AG04449 (cell line): ENCODE data around the gene PFN3.
A peak's percentile ranks its signal among the peaks of the same experiment; 100 is the strongest.

ENCODE experiments used
- CTCF ChIA-PET: fragments of 350-600 bp; formaldehyde crosslinking; extraction: SDS; loops from one replicate; lab custom pipeline; 2021; ENCODE audit warnings: antibody characterized with exemption; lab: Yijun Ruan, JAX
- POLR2A ChIA-PET: fragments of 400-600, 350-600 bp; formaldehyde crosslinking; extraction: SDS; loops from one replicate; lab custom pipeline; 2020; ENCODE audit warnings: antibody characterized with exemption, inconsistent platforms; lab: Yijun Ruan, JAX
- DNase-seq: peaks from one replicate; pipeline ENCODE4 v3.0.0-alpha.2; 2010; ENCODE audit warnings: low read depth, low spot score
- H3K4me3 ChIP-seq: 2 replicates; pipeline ENCODE4 v1.5.1; 2011; ENCODE audit warnings: low read depth, mild to moderate bottlenecking, control low read depth, low read length
- TF ChIP-seq, protein P1 (sequence below): IDR thresholded peaks from one replicate; pipeline ENCODE4 v1.5.1; 2011; ENCODE audit warnings: mild to moderate bottlenecking, moderate library complexity, low read length, control low read depth, inconsistent platforms; ENCODE audit not compliant: insufficient read depth; ENCODE audit errors: missing control alignments

The PFN3 gene

DNA sequence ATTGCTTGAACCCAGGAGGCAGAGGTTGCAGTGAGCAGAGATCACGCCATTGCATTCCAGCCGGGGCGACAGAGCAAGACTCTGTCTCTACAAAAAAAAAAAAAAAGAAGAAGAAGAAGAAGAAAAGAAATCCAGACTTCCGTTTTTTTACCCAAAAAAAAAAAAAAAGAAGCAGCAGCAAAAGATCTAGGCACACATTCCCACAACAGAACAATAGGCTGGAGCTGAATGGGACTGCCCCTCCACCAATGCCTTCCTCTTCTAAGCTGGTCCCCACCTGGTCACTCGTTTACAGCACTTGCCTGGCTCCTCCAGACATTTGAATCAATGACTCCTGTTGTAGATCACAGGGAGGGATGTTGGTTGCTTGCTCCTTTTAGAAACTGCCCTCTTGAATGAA lies 47.4 kb downstream of the PFN3 start:
- DNase-seq, result no peak
- no peak overlapping the region for H3K4me3 ChIP-seq
- TF ChIP-seq, protein P1, sequence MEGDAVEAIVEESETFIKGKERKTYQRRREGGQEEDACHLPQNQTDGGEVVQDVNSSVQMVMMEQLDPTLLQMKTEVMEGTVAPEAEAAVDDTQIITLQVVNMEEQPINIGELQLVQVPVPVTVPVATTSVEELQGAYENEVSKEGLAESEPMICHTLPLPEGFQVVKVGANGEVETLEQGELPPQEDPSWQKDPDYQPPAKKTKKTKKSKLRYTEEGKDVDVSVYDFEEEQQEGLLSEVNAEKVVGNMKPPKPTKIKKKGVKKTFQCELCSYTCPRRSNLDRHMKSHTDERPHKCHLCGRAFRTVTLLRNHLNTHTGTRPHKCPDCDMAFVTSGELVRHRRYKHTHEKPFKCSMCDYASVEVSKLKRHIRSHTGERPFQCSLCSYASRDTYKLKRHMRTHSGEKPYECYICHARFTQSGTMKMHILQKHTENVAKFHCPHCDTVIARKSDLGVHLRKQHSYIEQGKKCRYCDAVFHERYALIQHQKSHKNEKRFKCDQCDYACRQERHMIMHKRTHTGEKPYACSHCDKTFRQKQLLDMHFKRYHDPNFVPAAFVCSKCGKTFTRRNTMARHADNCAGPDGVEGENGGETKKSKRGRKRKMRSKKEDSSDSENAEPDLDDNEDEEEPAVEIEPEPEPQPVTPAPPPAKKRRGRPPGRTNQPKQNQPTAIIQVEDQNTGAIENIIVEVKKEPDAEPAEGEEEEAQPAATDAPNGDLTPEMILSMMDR, result no peak
- POLR2A ChIA-PET, result no interaction called here
- CTCF ChIA-PET, result interaction anchor here (0.5 to 6.9 kb wide), 5 partner anchors 13 to 239 kb away, joined by 3 to 58 read pairs (median 7); no protein-coding TSS in a partner anchor

DNA sequence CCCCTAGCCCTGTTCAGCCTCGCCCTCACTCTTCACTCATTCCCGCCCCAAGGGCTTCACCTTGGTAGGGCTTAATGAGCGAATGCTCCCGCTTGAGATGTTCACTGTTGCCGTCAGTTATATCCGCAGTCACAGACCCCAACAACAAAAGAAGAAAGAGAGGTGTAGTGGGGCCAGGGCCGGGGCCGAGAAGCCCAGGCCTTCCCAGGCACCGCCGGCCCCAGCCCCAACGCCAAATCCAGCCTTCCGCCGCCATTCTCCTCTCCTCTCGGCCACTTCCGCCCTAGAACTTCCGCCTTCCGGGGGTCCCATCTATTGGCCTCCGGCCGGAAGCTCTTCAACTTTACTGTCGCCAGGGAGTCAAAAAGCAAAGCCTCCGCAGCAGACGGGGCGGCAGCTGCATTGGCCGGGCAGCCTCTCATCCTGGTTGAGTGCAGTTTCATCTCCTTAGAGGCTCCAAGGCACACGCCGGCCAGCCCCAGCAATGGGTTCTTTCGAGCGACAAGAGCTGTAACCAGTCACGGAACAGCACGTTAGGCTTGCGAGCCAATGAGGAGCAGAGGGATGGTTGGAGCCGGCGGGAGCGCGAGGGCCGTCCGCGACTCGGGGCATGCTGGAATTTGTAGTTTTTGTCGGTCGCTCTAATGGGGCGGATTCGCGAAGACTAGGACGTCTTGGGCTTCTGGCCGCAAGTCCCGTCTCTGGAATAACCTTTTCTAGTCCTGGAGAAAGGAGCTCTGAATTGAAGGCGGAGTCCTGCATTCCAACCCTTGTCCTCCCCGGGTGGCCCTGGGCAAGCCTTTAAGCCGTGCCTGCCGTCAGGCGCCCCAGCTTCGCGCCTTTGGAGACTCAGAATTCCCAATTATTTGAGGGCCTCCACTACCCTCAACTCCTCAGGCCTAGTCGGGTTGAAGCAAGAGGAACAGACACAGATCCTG lies 48.8 kb downstream of the PFN3 start, which contains the start of gene LMAN2:
Gene LMAN2, minus strand, starts transcription at position 277 of the 938 bp plus-strand sequence. Its CDS starts 21 bp downstream, at position 256.
- TF ChIP-seq, protein P1, result no peak
- CTCF ChIA-PET, result interaction anchor here (0.6 to 6.9 kb wide), 17 partner anchors 10 to 237 kb away, joined by 3 to 58 read pairs (median 6); no protein-coding TSS in a partner anchor
- peak within 1 kb of the TSS; percentile 97 for H3K4me3 ChIP-seq
- POLR2A ChIA-PET, result interaction anchor here (0.8 to 1.6 kb wide), 7 partner anchors 9 to 38 kb away, joined by 3 to 6 read pairs (median 3); no protein-coding TSS in a partner anchor
- peak; percentile 80 for DNase-seq

DNA sequence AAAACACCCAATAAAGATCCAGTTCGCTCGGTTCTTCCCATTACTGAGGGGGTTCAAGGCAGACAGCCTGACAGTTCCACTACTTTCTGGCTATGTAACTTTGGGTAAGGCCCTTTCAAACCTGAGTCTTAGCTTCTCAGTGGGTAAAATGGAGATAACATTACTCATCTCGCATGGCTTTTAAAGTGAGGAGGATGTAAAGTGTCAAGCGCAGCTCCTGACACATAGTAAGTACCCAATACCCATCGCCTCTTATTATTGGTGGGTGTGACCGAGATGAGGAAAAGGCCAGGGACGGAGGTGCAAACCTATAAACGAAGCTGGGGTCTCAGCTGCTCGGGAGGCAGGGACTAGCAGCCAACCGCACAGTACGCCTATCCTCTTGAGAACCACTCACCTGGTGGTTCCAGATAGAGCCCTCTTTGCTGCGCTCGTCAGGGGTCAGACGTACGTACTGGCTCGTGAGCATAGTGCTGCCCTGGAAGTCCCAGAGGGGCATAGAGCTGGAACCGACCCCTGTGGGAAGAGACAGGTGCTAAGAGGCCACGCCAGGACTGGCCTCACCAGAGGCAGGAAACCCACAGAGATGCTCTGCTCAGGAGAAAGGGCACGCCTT lies 49.6 kb downstream of the PFN3 start:
- DNase-seq, result no peak
- TF ChIP-seq, protein P1, result no peak
- H3K4me3 ChIP-seq, result peak overlapping the region; percentile 97
- ChIA-PET CTCF (interaction anchor here (1.0 to 6.9 kb wide), 9 partner anchors 9 to 238 kb away, joined by 4 to 58 read pairs (median 11); no protein-coding TSS in a partner anchor), POLR2A (interaction anchor here (0.7 to 1.6 kb wide), 3 partner anchors 10 to 39 kb away, joined by 3 to 4 read pairs (median 4); no protein-coding TSS in a partner anchor)
